WERI-Rb-1 (cell line): ENCODE measurements around the gene TEX52.

Experiments used
- DNase-seq: peaks from one replicate; pipeline ENCODE4 v3.0.0-alpha.2; 2020
- H3K27ac ChIP-seq: fragments of 250-450 bp; sonication (Bioruptor Pico); 2 replicates; pipeline ENCODE4 v1.5.1; 2020; ENCODE audit warnings: mild to moderate bottlenecking, moderate library complexity
- H3K27me3 ChIP-seq: fragments of 250-450 bp; sonication (Bioruptor Pico); 2 replicates; pipeline ENCODE4 v1.5.1; 2021; ENCODE audit warnings: mild to moderate bottlenecking, low read depth, moderate library complexity; ENCODE audit not compliant: insufficient read depth, severe bottlenecking
- H3K36me3 ChIP-seq: fragments of 250-450 bp; sonication (Bioruptor Pico); 2 replicates; pipeline ENCODE4 v1.5.1; 2020; ENCODE audit warnings: mild to moderate bottlenecking, moderate library complexity
- H3K4me3 ChIP-seq: 2 replicates; pipeline ENCODE4 v1.5.1; 2011; ENCODE audit warnings: low read depth, mild to moderate bottlenecking, control low read depth, low read length
- H3K9me3 ChIP-seq: fragments of 250-450 bp; sonication (Bioruptor Pico); 2 replicates; pipeline ENCODE4 v1.5.1; 2021; ENCODE audit warnings: mild to moderate bottlenecking, moderate library complexity; ENCODE audit not compliant: severe bottlenecking
- TF ChIP-seq, protein P1 (sequence below): IDR thresholded peaks from 2 replicates; pipeline ENCODE4 v1.5.1; 2011; ENCODE audit warnings: low read depth, mild to moderate bottlenecking, control low read depth, inconsistent platforms, low read length

Gene TEX52

DNA sequence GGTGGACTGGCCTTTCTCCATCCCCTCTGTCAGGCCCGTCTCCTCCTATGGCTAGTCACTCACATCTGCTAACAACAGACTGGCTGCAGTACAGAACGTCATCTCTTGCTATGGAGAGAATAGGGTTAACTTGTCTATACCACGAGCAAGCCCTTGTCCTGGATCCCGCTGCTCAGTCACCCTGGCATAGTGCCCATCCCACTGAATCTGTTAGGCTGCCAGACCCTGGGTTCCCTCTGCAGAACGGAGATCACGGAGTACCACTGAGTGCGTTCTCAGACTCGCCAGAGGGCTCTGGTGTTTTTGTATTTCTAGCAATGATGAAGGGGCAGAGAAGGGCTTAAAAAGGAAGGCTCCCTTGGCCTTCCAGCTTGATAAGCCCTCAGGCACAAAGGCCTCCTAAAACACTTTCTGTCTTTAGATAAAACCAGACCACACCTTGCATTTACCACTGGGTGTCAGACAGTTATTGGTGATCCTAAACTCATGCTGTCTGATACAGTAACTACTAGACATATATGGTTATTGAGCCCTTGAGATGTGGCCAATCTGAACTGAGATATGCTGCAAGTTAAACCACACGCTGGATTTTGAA is 15.7 kb downstream of the TEX52 start:
- Histone ChIP-seq H3K4me3 (no peak overlapping the region), H3K9me3 (no peaks in the 10 kb centered on the region), H3K27me3 (no peaks in the 10 kb centered on the region), H3K36me3 (no peaks in the 10 kb centered on the region), H3K27ac (no peak overlapping the region)
- TF ChIP-seq, protein P1, sequence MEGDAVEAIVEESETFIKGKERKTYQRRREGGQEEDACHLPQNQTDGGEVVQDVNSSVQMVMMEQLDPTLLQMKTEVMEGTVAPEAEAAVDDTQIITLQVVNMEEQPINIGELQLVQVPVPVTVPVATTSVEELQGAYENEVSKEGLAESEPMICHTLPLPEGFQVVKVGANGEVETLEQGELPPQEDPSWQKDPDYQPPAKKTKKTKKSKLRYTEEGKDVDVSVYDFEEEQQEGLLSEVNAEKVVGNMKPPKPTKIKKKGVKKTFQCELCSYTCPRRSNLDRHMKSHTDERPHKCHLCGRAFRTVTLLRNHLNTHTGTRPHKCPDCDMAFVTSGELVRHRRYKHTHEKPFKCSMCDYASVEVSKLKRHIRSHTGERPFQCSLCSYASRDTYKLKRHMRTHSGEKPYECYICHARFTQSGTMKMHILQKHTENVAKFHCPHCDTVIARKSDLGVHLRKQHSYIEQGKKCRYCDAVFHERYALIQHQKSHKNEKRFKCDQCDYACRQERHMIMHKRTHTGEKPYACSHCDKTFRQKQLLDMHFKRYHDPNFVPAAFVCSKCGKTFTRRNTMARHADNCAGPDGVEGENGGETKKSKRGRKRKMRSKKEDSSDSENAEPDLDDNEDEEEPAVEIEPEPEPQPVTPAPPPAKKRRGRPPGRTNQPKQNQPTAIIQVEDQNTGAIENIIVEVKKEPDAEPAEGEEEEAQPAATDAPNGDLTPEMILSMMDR = no peak
- no peak for DNase-seq

DNA sequence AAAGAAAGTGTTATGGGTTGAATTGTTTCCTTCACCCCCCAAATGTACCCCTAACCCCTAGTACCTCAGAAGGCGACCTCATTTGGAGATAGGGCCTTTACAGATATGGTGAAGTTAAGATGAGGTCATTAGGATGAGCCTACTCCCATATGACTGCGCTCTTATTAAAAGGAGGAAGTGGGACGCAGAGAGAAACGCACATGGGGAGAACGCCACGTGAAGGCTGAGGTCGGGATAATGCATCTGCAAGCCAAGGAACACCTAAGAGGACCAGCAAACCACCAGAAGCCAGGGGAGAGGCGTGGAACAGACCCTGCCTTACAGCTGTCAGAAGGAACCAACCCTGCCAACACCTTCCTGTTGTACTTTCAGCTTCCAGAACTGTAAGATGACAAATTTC is 20.3 kb downstream of the TEX52 start:
- H3K9me3 ChIP-seq = no peaks in the 10 kb centered on the region
- no peaks in the 10 kb centered on the region; the same call in 1 of the 2 replicates for H3K36me3 ChIP-seq
- no peak overlapping the region for H3K4me3 ChIP-seq
- no peak for DNase-seq
- H3K27ac ChIP-seq = no peak overlapping the region
- no peaks in the 10 kb centered on the region for H3K27me3 ChIP-seq
- TF ChIP-seq, protein P1 = no peak

DNA sequence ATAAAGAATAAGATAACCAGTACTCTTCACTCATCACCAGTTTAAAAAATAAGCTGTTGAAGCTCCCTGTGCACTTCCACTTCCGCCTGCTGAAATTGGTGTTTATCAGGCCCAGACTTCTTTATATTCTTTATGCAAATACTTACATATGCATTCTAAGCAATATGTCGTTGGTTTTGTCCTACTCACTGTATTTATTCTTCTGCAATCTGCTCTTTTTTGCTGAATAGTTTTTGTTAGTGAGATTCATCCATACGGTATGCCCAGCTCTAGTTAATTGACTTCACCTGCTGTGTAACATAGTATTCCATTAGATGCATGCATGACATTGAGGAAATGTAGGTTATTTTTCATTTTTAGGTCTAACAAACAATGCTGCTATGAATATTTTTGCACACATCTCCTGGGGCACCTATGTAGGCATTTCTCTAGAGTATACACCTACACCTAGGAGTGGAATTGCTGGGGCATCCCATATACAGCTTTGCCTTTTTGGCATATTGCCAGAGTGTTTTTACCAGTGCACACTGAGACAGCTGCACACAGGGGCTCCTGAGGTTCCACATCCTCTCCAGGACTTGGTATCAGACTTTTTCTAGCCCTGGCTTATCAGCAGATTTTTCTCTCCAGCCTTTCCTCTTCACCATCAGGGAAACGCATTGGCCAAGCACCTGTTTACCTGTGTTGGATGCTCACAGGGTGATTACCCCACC is 21.0 kb downstream of the TEX52 start:
- no peak for DNase-seq
- no peaks in the 10 kb centered on the region; the same call in 1 of the 2 replicates for H3K36me3 ChIP-seq
- no peak overlapping the region for H3K27ac ChIP-seq
- TF ChIP-seq, protein P1 = no peak
- no peak overlapping the region for H3K4me3 ChIP-seq
- H3K9me3 ChIP-seq = no peaks in the 10 kb centered on the region
- no peaks in the 10 kb centered on the region for H3K27me3 ChIP-seq

DNA sequence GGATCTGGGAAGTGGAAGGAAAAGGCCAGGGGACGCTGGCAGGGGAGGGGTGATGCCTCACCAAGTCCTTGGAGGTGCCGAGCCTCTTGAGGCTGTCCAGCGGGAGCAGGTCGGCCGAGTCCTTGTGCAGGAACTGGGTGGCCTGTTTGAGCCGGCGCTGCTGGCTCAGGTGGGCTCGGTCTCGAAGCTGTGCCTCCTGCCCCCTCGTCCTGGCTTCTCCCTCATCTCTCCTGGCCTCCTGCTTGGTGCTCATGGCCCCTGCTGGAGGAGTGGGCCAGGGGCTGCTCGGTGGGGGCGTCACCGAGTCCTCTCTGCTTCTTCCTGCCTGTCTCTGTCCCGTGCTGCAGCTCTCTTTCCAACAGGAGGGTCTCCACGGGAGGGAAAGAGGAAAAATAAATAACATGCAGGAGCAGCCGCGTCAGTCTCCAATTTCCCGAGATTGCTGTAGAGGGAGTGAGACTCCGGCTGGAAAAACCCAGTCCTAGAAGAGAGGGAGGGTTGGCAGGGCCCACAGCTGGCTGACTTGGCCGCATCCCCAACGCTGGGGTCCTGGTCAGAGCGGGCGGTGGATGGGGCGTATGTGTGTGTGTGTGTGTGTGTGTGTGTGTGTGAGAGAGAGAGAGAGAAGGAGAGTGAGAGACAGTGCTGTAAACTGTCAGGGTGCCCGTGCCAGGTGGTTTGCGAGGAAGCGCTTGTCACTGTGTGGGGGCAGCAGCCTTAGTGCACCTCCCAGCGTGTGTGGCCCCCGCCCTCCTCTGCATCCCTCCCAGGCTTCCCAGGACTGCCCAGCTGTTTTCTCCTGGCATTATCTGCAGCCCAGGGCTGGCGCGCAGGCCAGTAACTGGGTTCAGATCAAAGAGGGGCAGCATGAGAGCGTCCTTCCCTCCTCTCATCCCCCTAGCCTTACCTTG is 22.0 kb downstream of the TEX52 start, which contains the start of gene NRIP2:
Gene NRIP2, minus strand, starts transcription at position 455 of the 911 bp plus-strand sequence. Its CDS starts 52 bp downstream, at position 403.
- DNase-seq = no peak
- Histone ChIP-seq H3K27ac (no peak within 1 kb of the TSS), H3K36me3 (no peaks in the 10 kb centered on the region; the same call in 1 of the 2 replicates), H3K4me3 (no peak within 1 kb of the TSS), H3K9me3 (no peaks in the 10 kb centered on the region), H3K27me3 (no peaks in the 10 kb centered on the region)
- TF ChIP-seq, protein P1 = no peak

DNA sequence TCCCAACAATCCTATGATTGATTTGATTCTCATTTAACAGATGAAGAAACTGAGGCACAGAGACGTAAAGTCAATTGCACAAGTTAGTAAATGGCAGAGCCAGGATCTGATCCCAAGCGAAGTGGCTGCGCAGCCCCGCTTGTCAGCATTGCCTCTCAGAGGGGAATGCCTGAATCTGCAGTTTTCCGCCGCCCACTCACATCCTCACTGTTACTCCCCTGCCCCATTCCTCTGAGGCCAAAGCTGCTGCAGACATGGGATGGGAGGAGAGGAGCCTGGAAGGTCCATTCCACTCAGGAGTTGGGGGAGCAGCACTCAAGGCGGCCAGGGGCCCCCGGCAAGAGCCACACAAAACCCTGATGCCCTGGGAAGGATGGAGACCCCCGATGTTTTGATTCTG is 23.0 kb downstream of the TEX52 start:
- no peaks in the 10 kb centered on the region for H3K9me3 ChIP-seq
- H3K27ac ChIP-seq = no peak overlapping the region
- H3K36me3 ChIP-seq = peaks cover 3% of the 10 kb centered on the region
- no peak for DNase-seq
- TF ChIP-seq, protein P1 = no peak
- H3K4me3 ChIP-seq = no peak overlapping the region
- no peaks in the 10 kb centered on the region for H3K27me3 ChIP-seq
